ENCODE data around the gene GLIS1. TPM values are rescaled to one million over a fixed set of nuclear protein-coding genes. Genes with fewer than 3 reads are reported as not detected.

The GLIS1 gene
- total RNA-seq, 1 experiment from 2014 or later, result 0.24 TPM

DNA sequence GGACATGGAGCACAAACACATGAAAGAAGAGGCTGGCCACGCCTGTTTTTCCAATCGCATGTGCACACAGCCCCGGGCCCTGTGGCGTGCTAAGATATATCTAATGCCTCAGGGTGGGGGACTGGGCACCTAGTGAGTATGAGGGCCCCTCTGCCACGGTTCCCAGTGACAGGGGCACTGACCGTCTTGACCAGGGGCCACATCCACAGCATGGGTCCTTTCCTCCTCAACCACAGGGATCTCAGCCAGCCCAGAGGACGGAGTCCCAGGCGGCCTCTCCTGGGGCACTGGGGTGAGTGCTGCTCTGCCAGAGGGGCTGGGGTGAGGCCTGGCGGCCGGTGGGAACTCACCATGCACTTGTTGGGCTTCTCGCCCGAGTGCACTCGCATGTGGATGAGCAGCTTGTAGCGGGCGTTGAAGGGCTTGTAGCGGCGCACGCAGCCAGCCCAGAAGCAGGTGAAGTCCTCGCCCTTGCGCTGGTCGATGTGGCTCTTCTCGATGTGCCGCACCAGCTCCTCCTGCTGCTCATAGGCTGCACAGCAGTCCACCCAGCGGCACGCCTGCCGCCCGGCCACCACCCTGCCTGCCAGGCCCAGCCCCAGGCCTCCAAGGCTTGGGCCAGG lies 145.1 kb downstream of the GLIS1 start (continued):
- TF ChIP-seq, protein P1, sequence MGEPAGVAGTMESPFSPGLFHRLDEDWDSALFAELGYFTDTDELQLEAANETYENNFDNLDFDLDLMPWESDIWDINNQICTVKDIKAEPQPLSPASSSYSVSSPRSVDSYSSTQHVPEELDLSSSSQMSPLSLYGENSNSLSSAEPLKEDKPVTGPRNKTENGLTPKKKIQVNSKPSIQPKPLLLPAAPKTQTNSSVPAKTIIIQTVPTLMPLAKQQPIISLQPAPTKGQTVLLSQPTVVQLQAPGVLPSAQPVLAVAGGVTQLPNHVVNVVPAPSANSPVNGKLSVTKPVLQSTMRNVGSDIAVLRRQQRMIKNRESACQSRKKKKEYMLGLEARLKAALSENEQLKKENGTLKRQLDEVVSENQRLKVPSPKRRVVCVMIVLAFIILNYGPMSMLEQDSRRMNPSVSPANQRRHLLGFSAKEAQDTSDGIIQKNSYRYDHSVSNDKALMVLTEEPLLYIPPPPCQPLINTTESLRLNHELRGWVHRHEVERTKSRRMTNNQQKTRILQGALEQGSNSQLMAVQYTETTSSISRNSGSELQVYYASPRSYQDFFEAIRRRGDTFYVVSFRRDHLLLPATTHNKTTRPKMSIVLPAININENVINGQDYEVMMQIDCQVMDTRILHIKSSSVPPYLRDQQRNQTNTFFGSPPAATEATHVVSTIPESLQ (CRISPR knock-in tag; IDR thresholded peaks at IDR 0.05), result no peak
- no peak for TF ChIP-seq ZNF317 (CRISPR knock-in tag; IDR thresholded peaks at IDR 0.05; ENCODE audit: borderline replicate concordance, low read depth)
- TF ChIP-seq, protein P2, sequence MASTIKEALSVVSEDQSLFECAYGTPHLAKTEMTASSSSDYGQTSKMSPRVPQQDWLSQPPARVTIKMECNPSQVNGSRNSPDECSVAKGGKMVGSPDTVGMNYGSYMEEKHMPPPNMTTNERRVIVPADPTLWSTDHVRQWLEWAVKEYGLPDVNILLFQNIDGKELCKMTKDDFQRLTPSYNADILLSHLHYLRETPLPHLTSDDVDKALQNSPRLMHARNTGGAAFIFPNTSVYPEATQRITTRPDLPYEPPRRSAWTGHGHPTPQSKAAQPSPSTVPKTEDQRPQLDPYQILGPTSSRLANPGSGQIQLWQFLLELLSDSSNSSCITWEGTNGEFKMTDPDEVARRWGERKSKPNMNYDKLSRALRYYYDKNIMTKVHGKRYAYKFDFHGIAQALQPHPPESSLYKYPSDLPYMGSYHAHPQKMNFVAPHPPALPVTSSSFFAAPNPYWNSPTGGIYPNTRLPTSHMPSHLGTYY (CRISPR knock-in tag; IDR thresholded peaks at IDR 0.05), result no peak
- no peak for TF ChIP-seq JUN (CRISPR knock-in tag; IDR thresholded peaks at IDR 0.05)
- TF ChIP-seq ZNF671 (CRISPR knock-in tag; IDR thresholded peaks at IDR 0.05), result no peak

DNA sequence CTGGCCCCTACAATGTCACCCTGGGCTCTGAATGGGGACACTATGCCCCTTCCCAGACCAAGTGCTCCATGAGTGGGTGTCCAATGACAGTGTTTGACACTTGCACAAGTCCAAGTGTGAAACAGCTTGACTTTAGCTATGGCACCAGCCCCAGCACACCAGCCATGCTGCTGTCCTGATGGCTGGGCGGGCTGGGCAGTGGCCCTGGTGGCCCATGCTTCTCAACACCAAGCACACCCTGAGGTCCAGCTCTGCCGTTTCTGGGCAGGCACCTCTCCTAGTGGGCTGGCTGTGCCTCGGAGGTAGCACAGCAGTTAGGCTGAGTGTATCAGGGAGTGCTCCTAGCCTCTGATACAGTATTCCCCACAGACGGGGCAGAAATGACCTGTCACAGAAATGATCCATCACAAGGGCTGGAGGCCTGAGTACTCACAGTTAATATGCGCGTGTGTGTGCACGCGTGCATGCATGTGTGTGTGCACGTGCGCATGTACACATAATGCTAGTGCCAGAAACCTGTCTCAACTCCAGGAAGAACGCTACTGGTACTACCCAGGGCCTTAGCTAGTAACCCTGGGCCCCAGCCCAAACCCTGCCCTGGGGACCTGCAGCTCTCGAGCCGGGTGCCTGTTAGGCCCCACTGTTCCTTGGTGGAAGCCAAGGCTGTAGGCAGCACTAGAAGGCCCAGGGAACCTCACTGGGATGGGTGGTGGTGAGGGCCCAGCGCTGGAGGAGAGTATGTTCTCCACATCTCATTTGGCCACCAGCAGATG lies 145.8 kb downstream of the GLIS1 start:
- TF ChIP-seq FOXK1 (CRISPR knock-in tag; IDR thresholded peaks at IDR 0.05), result peak; percentile 31; the same call in 1 of the 2 replicates
- TF ChIP-seq NFATC4 (CRISPR knock-in tag; IDR thresholded peaks at IDR 0.05), result no peak
- Mint-ChIP-seq H3K36me3 (no peaks in the 10 kb centered on the region), H3K4me3 (no peak overlapping the region), H3K27ac (no peak overlapping the region), H3K4me1 (peaks cover 21% of the 10 kb centered on the region), H3K9me3 (no peaks in the 10 kb centered on the region), H3K27me3 (ENCODE audit: low read depth) (peaks cover 3% of the 10 kb centered on the region; the same call in 1 of the 2 replicates)
- CTCF ChIA-PET, result interaction anchor here (0.5 to 10.0 kb wide), 54 partner anchors 9 to 366 kb away, joined by 3 to 192 read pairs (median 4); partner anchors contain the start of gene IFT25
- DNase-seq (ENCODE audit: low spot score) (no peak), ATAC-seq (no peak)
- POLR2A ChIA-PET, result interaction anchor here (0.6 kb wide), 1 partner anchor 720 kb away, joined by 6 read pairs; no protein-coding TSS in a partner anchor

DNA sequence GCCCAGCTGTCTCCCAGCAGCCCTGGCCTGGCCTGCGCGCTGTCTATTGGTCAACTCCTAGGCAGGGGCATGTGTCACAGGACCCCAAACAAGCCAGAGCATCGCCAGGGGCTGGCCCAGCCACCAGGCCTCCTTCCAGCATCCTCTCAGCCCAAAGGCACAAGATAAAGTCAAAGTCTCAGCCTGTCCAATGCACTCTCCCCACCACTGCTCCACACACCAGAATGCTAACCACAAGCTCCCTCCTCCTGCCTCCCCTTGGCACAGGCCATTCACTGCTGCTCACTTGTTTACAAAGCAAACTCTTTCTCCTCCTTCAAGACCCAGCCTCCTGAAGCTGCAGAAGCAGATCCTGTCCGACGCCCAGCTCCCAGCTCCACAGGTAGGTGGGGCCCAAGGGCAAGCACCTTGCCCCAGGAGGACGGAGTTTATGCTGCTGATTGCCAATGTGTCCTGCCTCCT lies 146.4 kb downstream of the GLIS1 start:
- peaks cover 21% of the 10 kb centered on the region for H3K4me1 Mint-ChIP-seq
- TF ChIP-seq, protein P3, sequence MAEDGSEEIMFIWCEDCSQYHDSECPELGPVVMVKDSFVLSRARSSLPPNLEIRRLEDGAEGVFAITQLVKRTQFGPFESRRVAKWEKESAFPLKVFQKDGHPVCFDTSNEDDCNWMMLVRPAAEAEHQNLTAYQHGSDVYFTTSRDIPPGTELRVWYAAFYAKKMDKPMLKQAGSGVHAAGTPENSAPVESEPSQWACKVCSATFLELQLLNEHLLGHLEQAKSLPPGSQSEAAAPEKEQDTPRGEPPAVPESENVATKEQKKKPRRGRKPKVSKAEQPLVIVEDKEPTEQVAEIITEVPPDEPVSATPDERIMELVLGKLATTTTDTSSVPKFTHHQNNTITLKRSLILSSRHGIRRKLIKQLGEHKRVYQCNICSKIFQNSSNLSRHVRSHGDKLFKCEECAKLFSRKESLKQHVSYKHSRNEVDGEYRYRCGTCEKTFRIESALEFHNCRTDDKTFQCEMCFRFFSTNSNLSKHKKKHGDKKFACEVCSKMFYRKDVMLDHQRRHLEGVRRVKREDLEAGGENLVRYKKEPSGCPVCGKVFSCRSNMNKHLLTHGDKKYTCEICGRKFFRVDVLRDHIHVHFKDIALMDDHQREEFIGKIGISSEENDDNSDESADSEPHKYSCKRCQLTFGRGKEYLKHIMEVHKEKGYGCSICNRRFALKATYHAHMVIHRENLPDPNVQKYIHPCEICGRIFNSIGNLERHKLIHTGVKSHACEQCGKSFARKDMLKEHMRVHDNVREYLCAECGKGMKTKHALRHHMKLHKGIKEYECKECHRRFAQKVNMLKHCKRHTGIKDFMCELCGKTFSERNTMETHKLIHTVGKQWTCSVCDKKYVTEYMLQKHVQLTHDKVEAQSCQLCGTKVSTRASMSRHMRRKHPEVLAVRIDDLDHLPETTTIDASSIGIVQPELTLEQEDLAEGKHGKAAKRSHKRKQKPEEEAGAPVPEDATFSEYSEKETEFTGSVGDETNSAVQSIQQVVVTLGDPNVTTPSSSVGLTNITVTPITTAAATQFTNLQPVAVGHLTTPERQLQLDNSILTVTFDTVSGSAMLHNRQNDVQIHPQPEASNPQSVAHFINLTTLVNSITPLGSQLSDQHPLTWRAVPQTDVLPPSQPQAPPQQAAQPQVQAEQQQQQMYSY (CRISPR knock-in tag; IDR thresholded peaks at IDR 0.05), result no peak
- TF ChIP-seq NFE2L1 (CRISPR knock-in tag; IDR thresholded peaks at IDR 0.05), result no peak
- no peak for TF ChIP-seq TEAD1 (CRISPR knock-in tag; IDR thresholded peaks at IDR 0.05)
- TF ChIP-seq, protein P4, sequence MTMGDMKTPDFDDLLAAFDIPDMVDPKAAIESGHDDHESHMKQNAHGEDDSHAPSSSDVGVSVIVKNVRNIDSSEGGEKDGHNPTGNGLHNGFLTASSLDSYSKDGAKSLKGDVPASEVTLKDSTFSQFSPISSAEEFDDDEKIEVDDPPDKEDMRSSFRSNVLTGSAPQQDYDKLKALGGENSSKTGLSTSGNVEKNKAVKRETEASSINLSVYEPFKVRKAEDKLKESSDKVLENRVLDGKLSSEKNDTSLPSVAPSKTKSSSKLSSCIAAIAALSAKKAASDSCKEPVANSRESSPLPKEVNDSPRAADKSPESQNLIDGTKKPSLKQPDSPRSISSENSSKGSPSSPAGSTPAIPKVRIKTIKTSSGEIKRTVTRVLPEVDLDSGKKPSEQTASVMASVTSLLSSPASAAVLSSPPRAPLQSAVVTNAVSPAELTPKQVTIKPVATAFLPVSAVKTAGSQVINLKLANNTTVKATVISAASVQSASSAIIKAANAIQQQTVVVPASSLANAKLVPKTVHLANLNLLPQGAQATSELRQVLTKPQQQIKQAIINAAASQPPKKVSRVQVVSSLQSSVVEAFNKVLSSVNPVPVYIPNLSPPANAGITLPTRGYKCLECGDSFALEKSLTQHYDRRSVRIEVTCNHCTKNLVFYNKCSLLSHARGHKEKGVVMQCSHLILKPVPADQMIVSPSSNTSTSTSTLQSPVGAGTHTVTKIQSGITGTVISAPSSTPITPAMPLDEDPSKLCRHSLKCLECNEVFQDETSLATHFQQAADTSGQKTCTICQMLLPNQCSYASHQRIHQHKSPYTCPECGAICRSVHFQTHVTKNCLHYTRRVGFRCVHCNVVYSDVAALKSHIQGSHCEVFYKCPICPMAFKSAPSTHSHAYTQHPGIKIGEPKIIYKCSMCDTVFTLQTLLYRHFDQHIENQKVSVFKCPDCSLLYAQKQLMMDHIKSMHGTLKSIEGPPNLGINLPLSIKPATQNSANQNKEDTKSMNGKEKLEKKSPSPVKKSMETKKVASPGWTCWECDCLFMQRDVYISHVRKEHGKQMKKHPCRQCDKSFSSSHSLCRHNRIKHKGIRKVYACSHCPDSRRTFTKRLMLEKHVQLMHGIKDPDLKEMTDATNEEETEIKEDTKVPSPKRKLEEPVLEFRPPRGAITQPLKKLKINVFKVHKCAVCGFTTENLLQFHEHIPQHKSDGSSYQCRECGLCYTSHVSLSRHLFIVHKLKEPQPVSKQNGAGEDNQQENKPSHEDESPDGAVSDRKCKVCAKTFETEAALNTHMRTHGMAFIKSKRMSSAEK (CRISPR knock-in tag; IDR thresholded peaks at IDR 0.05; ENCODE audit: borderline replicate concordance), result no peak
- TF ChIP-seq, protein P5, sequence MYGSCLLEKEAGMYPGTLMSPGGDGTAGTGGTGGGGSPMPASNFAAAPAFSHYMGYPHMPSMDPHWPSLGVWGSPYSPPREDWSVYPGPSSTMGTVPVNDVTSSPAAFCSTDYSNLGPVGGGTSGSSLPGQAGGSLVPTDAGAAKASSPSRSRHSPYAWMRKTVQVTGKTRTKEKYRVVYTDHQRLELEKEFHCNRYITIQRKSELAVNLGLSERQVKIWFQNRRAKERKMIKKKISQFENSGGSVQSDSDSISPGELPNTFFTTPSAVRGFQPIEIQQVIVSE (CRISPR knock-in tag; IDR thresholded peaks at IDR 0.05; ENCODE audit: borderline replicate concordance), result no peak
- no peak for TF ChIP-seq SMAD3 (CRISPR knock-in tag; IDR thresholded peaks at IDR 0.05; ENCODE audit: borderline replicate concordance)
- no peak for TF ChIP-seq RORB (CRISPR knock-in tag; IDR thresholded peaks at IDR 0.05)
- TF ChIP-seq SOX15 (CRISPR knock-in tag; IDR thresholded peaks at IDR 0.05), result no peak
- TF ChIP-seq, protein P6, sequence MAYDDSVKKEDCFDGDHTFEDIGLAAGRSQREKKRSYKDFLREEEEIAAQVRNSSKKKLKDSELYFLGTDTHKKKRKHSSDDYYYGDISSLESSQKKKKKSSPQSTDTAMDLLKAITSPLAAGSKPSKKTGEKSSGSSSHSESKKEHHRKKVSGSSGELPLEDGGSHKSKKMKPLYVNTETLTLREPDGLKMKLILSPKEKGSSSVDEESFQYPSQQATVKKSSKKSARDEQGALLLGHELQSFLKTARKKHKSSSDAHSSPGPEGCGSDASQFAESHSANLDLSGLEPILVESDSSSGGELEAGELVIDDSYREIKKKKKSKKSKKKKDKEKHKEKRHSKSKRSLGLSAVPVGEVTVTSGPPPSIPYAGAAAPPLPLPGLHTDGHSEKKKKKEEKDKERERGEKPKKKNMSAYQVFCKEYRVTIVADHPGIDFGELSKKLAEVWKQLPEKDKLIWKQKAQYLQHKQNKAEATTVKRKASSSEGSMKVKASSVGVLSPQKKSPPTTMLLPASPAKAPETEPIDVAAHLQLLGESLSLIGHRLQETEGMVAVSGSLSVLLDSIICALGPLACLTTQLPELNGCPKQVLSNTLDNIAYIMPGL (CRISPR knock-in tag; IDR thresholded peaks at IDR 0.05), result no peak
- TF ChIP-seq ZNF416 (CRISPR knock-in tag; IDR thresholded peaks at IDR 0.05), result no peak

More for the DNA sequence above, 146.4 kb downstream of the GLIS1 start:
- DNase-seq (ENCODE audit: low spot score) (peak; percentile 47), ATAC-seq (peak; percentile 37)
- Mint-ChIP-seq H3K36me3 (no peaks in the 10 kb centered on the region), H3K4me3 (no peak overlapping the region), H3K9me3 (no peaks in the 10 kb centered on the region), H3K27ac (no peak overlapping the region), H3K27me3 (ENCODE audit: low read depth) (peaks cover 3% of the 10 kb centered on the region; the same call in 1 of the 2 replicates)
- ChIA-PET POLR2A (no interaction called here), CTCF (interaction anchor here (0.6 to 10.0 kb wide), 20 partner anchors 12 to 353 kb away, joined by 3 to 192 read pairs (median 4); partner anchors contain the start of gene IFT25)
